Testis (tissue), 3 donors: ENCODE results near the gene INPP4A. TPM values are rescaled to one million over a fixed set of nuclear protein-coding genes. Genes with fewer than 3 reads are reported as not detected.

ENCODE experiments used
- DNase-seq: peaks from one replicate; pipeline ENCODE4 v3.0.0-alpha.2; 2019
- H3K27ac ChIP-seq, 2 donors: fragments of 200-600 bp; sonication (generic); one replicate each; pipeline ENCODE4 v1.5.1; 2019
- H3K27me3 ChIP-seq: fragments of 200-600 bp; sonication (generic); one replicate; pipeline ENCODE4 v1.5.1; 2019
- H3K36me3 ChIP-seq: fragments of 200-600 bp; sonication (generic); one replicate; pipeline ENCODE4 v1.5.1; 2017; ENCODE audit warnings: low read depth; ENCODE audit errors: missing control alignments
- H3K4me1 ChIP-seq: fragments of 200-600 bp; sonication (generic); one replicate; pipeline ENCODE4 v1.5.1; 2019
- H3K4me3 ChIP-seq, 2 donors: fragments of 200-600 bp; sonication (generic); one replicate each; pipeline ENCODE4 v1.5.1; 2017 to 2019
- H3K9me3 ChIP-seq: fragments of 200-600 bp; sonication (generic); one replicate; pipeline ENCODE4 v1.5.1; 2017
- CTCF ChIP-seq, 3 experiments: fragments of 450-650 bp in 2 of 3; fragments of 200-600 bp in 1 of 3; sonication (generic) in 1 of 3; IDR thresholded peaks; one replicate each; pipeline ENCODE4 v1.5.1; 2016 to 2019; ENCODE audit warnings: antibody characterized with exemption in 3 of 3, mild to moderate bottlenecking in 2 of 3, moderate library complexity in 1 of 3
- POLR2A ChIP-seq: fragments of 450-650 bp; IDR thresholded peaks from one replicate; pipeline ENCODE4 v1.6.1; 2017; ENCODE audit warnings: antibody characterized with exemption, mild to moderate bottlenecking, moderate library complexity
- WGBS, 2 donors: methylation state at CpG; one replicate each; pipeline ENCODE4 v1.1.5; 2018; 5-methylcytosine and 5-hydroxymethylcytosine counted together
- intact Hi-C: fragments of 100-400 bp; cut with DNase I; formaldehyde crosslinking; loops from one replicate; pipeline ENCODE4 v1.15.1; 2023; ENCODE audit warnings: low total_unique reads
- polyA plus RNA-seq: library from polyadenylated mRNA; stranded (reverse); fragments of 350-450 nt; fragmentation: Illumina TruSeq; extraction: RNeasy Lipid Tissue Mini Kit (QIAGEN cat#74804); gene quantifications from one replicate; pipeline ENCODE4 v1.2.3, GENCODE V29; 2014; ENCODE audit warnings: low read depth, low replicate concordance; ENCODE audit not compliant: insufficient read depth
- total RNA-seq, 2 donors: library from RNA; depleted of rRNA; stranded (reverse); fragments of >200 nt; gene quantifications; one replicate each; pipeline ENCODE4 v1.2.3, GENCODE V29; 2016

The INPP4A gene
- total and polyA plus RNA-seq, 3 donors from 2014 or later: 13.3 to 42.9 (median 35.6) TPM

GRCh38 chr2:98448441-98449145 is 3.9 kb downstream of the INPP4A start:
- Histone ChIP-seq H3K27ac (no peak overlapping the region), H3K4me1 (no peaks in the 10 kb centered on the region), H3K9me3 (no peaks in the 10 kb centered on the region), H3K36me3 (no peaks in the 10 kb centered on the region), H3K27me3 (no peaks in the 10 kb centered on the region), H3K4me3 (no peak overlapping the region)
- 76 to 88% methylated on average over 10 of the region's 10 CpGs for WGBS, 2 donors
- no peak for DNase-seq
- TF ChIP-seq POLR2A: no peak
- TF ChIP-seq CTCF (IDR thresholded peaks at IDR 0.05): no peak
- intact Hi-C loops: no loop called here

GRCh38 chr2:98452396-98453027 is 7.9 kb downstream of the INPP4A start:
- no peak overlapping the region for H3K4me3 ChIP-seq
- H3K36me3 ChIP-seq: no peaks in the 10 kb centered on the region
- 87 to 96% methylated on average over 7 of the region's 7 CpGs for WGBS, 2 donors
- H3K9me3 ChIP-seq: no peaks in the 10 kb centered on the region
- TF ChIP-seq POLR2A: no peak
- TF ChIP-seq CTCF (IDR thresholded peaks at IDR 0.05): no peak
- intact Hi-C loops: no loop called here
- no peak overlapping the region for H3K27ac ChIP-seq
- H3K4me1 ChIP-seq: no peaks in the 10 kb centered on the region
- DNase-seq: no peak
- H3K27me3 ChIP-seq: no peaks in the 10 kb centered on the region

GRCh38 chr2:98453083-98453482 is 8.4 kb downstream of the INPP4A start:
- H3K4me1 ChIP-seq: no peaks in the 10 kb centered on the region
- H3K36me3 ChIP-seq: no peaks in the 10 kb centered on the region
- 90% methylated on average over 5 of the region's 5 CpGs for WGBS, 2 donors
- no peaks in the 10 kb centered on the region for H3K27me3 ChIP-seq
- intact Hi-C loops: no loop called here
- no peak overlapping the region for H3K4me3 ChIP-seq
- TF ChIP-seq CTCF (IDR thresholded peaks at IDR 0.05) (no peak), POLR2A (no peak)
- no peak for DNase-seq
- no peaks in the 10 kb centered on the region for H3K9me3 ChIP-seq
- H3K27ac ChIP-seq: no peak overlapping the region

- WGBS, 2 donors: 95 to 96% methylated on average over 9 of the region's 9 CpGs
- Histone ChIP-seq H3K36me3 (no peaks in the 10 kb centered on the region), H3K9me3 (no peaks in the 10 kb centered on the region), H3K4me1 (no peaks in the 10 kb centered on the region), H3K4me3 (no peak overlapping the region), H3K27ac (no peak overlapping the region), H3K27me3 (no peaks in the 10 kb centered on the region)
- intact Hi-C loops: no loop called here
- no peak for TF ChIP-seq POLR2A
- TF ChIP-seq CTCF (IDR thresholded peaks at IDR 0.05): no peak
- no peak for DNase-seq
Observed at GRCh38 chr2:98453531-98453930, 8.9 kb downstream of the INPP4A start.

- Histone ChIP-seq H3K4me3 (no peak overlapping the region), H3K36me3 (no peaks in the 10 kb centered on the region), H3K27me3 (no peaks in the 10 kb centered on the region), H3K9me3 (no peaks in the 10 kb centered on the region), H3K27ac (no peak overlapping the region), H3K4me1 (no peaks in the 10 kb centered on the region)
- WGBS, 2 donors: 90 to 93% methylated on average over 2 of the region's 2 CpGs
- intact Hi-C loops: no loop called here
- DNase-seq: no peak
- TF ChIP-seq POLR2A: no peak
- TF ChIP-seq CTCF (IDR thresholded peaks at IDR 0.05): no peak
Observed at GRCh38 chr2:98454073-98454472, 9.4 kb downstream of the INPP4A start.
